Coronary artery (tissue), 2 donors: ENCODE measurements around the gene MAN2A2.

Experiments
- DNase-seq: peaks from one replicate; pipeline ENCODE4 v3.0.0-alpha.2; 2017; ENCODE audit warnings: low spot score
- H3K27ac ChIP-seq, 2 donors: fragments of 200-600 bp; sonication (generic); one replicate each; pipeline ENCODE4 v1.5.1; 2016 to 2019
- H3K4me3 ChIP-seq: fragments of 200-600 bp; sonication (generic); 2 replicates; pipeline ENCODE4 v1.5.1; 2016; ENCODE audit warnings: mild to moderate bottlenecking, moderate library complexity
- CTCF ChIP-seq: fragments of 200-600 bp; sonication (generic); IDR thresholded peaks from one replicate; pipeline ENCODE4 v1.5.1; 2019; ENCODE audit warnings: antibody characterized with exemption

MAN2A2 gene

GRCh38 chr15:90949979-90950675 lies 47.0 kb downstream of the MAN2A2 start:
- no peak for TF ChIP-seq CTCF
- no peak for DNase-seq
- H3K4me3 ChIP-seq = no peak overlapping the region
- H3K27ac ChIP-seq = no peak overlapping the region

- Histone ChIP-seq H3K4me3 (no peak overlapping the region), H3K27ac (no peak overlapping the region)
- TF ChIP-seq CTCF = no peak
- no peak for DNase-seq
Measured at GRCh38 chr15:90950676-90951075, 47.6 kb downstream of the MAN2A2 start.

GRCh38 chr15:90952901-90953677 lies 50.0 kb downstream of the MAN2A2 start:
- TF ChIP-seq CTCF = no peak
- H3K4me3 ChIP-seq = no peak overlapping the region
- no peak for DNase-seq
- no peak overlapping the region for H3K27ac ChIP-seq

GRCh38 chr15:90953947-90954711 lies 51.0 kb downstream of the MAN2A2 start:
- Histone ChIP-seq H3K27ac (peak overlapping the region; percentile 95 to 96), H3K4me3 (peak overlapping the region; percentile 92)
- DNase-seq = no peak
- no peak for TF ChIP-seq CTCF

GRCh38 chr15:90954712-90955623 lies 51.9 kb downstream of the MAN2A2 start, which contains the start of gene RCCD1:
TSS of gene RCCD1 (plus strand) at chr15:90954884. CDS start at chr15:90956735, 1,851 bp downstream.
- TF ChIP-seq CTCF = no peak
- DNase-seq = peak; percentile 96
- peak within 1 kb of the TSS; percentile 95 to 96 for H3K27ac ChIP-seq
- H3K4me3 ChIP-seq = peak within 1 kb of the TSS; percentile 92

- Histone ChIP-seq H3K4me3 (peak overlapping the region; percentile 92), H3K27ac (peak overlapping the region in 1 of 2 donors; percentile 80)
- TF ChIP-seq CTCF = no peak
- DNase-seq = no peak
Measured at GRCh38 chr15:90955624-90956273, 52.6 kb downstream of the MAN2A2 start.
